ENCODE results near the gene SLC25A53. TPM values are rescaled to one million over a fixed set of nuclear protein-coding genes. Genes with fewer than 3 reads are reported as not detected.

Gene SLC25A53
- total and polyA plus RNA-seq, 10 of the 15 experiments (the other 5 are each of a cell fraction or from before 2014, with no cell fraction given): 4.1 to 11.4 (median 7.6) TPM

GRCh38 chrX:104165894-104166734 lies 9.3 kb upstream of the SLC25A53 start, which contains the start of gene FAM199X (continued):
- no peak; the same call in 1 of the 2 replicates for TF ChIP-seq RB1 (IDR thresholded peaks at IDR 0.05; ENCODE audit: borderline replicate concordance)
- 0 out of 2 replicates have a peak, but pooled peaks have one; percentile 31 for TF ChIP-seq MLLT1 (IDR thresholded peaks at IDR 0.05)
- no peak for TF ChIP-seq CREB1 (IDR thresholded peaks at IDR 0.05; ENCODE audit: low read depth)
- peak; percentile 63 for TF ChIP-seq RUNX3 (IDR thresholded peaks at IDR 0.05; ENCODE audit: low read length)
- no peak for TF ChIP-seq SMAD1 (IDR thresholded peaks at IDR 0.05; ENCODE audit: low read depth, partially characterized antibody)
- TF ChIP-seq RBBP5 (conservative IDR thresholded peaks at IDR 0.05): no peak
- peak; percentile 36; the same call in 1 of the 2 replicates for TF ChIP-seq MXI1 (IDR thresholded peaks at IDR 0.05; ENCODE audit: low read depth, low read length)
- peak; percentile 43; the same call in 1 of the 2 replicates for TF ChIP-seq NR2F1 (conservative IDR thresholded peaks at IDR 0.05)
- TF ChIP-seq, protein P1, sequence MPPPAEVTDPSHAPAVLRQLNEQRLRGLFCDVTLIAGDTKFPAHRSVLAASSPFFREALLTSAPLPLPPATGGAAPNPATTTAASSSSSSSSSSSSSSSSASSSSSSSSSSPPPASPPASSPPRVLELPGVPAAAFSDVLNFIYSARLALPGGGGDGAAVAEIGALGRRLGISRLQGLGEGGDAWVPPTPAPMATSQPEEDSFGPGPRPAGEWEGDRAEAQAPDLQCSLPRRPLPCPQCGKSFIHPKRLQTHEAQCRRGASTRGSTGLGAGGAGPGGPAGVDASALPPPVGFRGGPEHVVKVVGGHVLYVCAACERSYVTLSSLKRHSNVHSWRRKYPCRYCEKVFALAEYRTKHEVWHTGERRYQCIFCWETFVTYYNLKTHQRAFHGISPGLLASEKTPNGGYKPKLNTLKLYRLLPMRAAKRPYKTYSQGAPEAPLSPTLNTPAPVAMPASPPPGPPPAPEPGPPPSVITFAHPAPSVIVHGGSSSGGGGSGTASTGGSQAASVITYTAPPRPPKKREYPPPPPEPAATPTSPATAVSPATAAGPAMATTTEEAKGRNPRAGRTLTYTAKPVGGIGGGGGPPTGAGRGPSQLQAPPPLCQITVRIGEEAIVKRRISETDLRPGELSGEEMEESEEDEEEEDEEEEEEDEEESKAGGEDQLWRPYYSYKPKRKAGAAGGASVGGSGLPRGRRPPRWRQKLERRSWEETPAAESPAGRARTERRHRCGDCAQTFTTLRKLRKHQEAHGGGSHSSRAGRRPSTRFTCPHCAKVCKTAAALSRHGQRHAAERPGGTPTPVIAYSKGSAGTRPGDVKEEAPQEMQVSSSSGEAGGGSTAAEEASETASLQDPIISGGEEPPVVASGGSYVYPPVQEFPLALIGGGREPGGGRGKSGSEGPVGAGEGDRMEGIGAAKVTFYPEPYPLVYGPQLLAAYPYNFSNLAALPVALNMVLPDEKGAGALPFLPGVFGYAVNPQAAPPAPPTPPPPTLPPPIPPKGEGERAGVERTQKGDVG (CRISPR knock-in tag; IDR thresholded peaks at IDR 0.05): no peak
- TF ChIP-seq BHLHE40 (IDR thresholded peaks at IDR 0.05; ENCODE audit: borderline replicate concordance in 1 of 2, low read depth in 2 of 2, low read length in 1 of 2): peak in 1 of 2 experiments; percentile 45; a peak in 1 of 4 replicates
- no peak for TF ChIP-seq EZH2 (IDR thresholded peaks at IDR 0.05; ENCODE audit: borderline replicate concordance, control insufficient read depth, low read depth, low read length)
- TF ChIP-seq BCL11A (IDR thresholded peaks at IDR 0.05; ENCODE audit: low read depth, low read length): no peak
- TF ChIP-seq CHD1 (IDR thresholded peaks at IDR 0.05; ENCODE audit: low read depth, low read length): 0 out of 2 replicates have a peak, but pooled peaks have one; percentile 8
- TF ChIP-seq ZSCAN29 (IDR thresholded peaks at IDR 0.05): no peak
- TF ChIP-seq, protein P2, sequence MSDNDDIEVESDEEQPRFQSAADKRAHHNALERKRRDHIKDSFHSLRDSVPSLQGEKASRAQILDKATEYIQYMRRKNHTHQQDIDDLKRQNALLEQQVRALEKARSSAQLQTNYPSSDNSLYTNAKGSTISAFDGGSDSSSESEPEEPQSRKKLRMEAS (IDR thresholded peaks at IDR 0.05; ENCODE audit: low read depth, low read length): peak; percentile 23; the same call in 1 of the 2 replicates
- peak; percentile 67 for TF ChIP-seq LARP7 (IDR thresholded peaks at IDR 0.05)
- TF ChIP-seq POLR2AphosphoS5 (IDR thresholded peaks at IDR 0.05; ENCODE audit: low read length): no peak
- TF ChIP-seq SIX5 (IDR thresholded peaks at IDR 0.05; ENCODE audit: low read depth, low read length, severe bottlenecking): no peak
- no peak for TF ChIP-seq HCFC1 (IDR thresholded peaks at IDR 0.05; ENCODE audit: low read length)
- TF ChIP-seq ATF7 (IDR thresholded peaks at IDR 0.05; ENCODE audit: low read depth): no peak
- no peak for TF ChIP-seq TCF7 (IDR thresholded peaks at IDR 0.05; ENCODE audit: borderline replicate concordance)
- TF ChIP-seq PML (IDR thresholded peaks at IDR 0.05; ENCODE audit: low read length): no peak
- no peak for TF ChIP-seq PAX8 (IDR thresholded peaks at IDR 0.05)
- peak; percentile 89 for TF ChIP-seq GATAD2B (conservative IDR thresholded peaks at IDR 0.05; ENCODE audit: low read depth)
- TF ChIP-seq MTA2 (IDR thresholded peaks at IDR 0.05; ENCODE audit: low read depth): no peak
- 0 out of 2 replicates have a peak, but pooled peaks have one; percentile 36 for TF ChIP-seq ESRRA (IDR thresholded peaks at IDR 0.05; ENCODE audit: low read length)
- TF ChIP-seq SMC3 (IDR thresholded peaks at IDR 0.05; ENCODE audit: borderline replicate concordance, low read length): no peak
- TF ChIP-seq ETV6 (conservative IDR thresholded peaks at IDR 0.05 in 1 of 2, IDR thresholded peaks at IDR 0.05 in 1 of 2; ENCODE audit: borderline replicate concordance in 1 of 2, low read depth in 1 of 2): no peak

All from GM12878 (cell line).